Body of pancreas (tissue), 4 donors: ENCODE data around the gene SOX13.

ENCODE experiments used
- POLR2A ChIP-seq, 3 donors: fragments of 450-650 bp; IDR thresholded peaks; one replicate each; pipeline ENCODE4 v1.6.1; 2016; ENCODE audit warnings: antibody characterized with exemption in 3 of 3, mild to moderate bottlenecking in 2 of 3
- TF ChIP-seq, protein P1 (sequence below), 7 experiments: fragments of 450-650 bp in 4 of 7; fragments of 200-600 bp in 3 of 7; sonication (generic) in 3 of 7; IDR thresholded peaks; one replicate each; pipeline ENCODE4 v1.5.1; 2016 to 2019; ENCODE audit warnings: antibody characterized with exemption in 7 of 7

DNA sequence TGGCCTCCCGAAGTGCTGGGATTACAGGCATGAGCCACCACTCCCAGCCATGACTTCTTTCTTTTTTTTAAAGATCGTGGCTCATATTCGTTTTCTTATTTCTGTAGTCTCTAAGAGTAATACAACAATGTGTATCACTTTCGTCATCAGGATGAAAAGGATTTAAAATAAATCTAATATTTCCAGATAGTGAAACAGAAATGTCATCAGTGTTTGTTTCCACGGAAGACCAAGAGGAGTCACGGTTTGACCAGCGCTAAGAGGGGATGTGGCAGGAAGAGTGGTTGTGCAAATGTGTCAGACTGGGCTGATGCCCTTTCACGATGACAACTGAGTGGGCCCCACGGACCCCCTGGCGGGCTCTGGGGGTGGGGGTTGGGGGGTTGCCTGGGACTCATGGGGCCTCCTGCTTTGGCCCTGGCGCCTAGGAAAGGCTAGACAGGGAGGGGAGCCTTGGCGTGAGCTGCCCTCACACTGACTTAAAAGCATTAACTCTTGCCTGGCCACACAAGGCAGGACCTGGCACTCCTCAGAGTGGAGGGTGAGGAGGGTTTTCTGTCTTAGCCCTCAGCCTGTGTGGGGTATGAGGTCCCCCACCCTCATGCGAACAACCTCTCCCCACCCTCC, 8.4 kb downstream of the SOX13 start:
- TF ChIP-seq, protein P1, sequence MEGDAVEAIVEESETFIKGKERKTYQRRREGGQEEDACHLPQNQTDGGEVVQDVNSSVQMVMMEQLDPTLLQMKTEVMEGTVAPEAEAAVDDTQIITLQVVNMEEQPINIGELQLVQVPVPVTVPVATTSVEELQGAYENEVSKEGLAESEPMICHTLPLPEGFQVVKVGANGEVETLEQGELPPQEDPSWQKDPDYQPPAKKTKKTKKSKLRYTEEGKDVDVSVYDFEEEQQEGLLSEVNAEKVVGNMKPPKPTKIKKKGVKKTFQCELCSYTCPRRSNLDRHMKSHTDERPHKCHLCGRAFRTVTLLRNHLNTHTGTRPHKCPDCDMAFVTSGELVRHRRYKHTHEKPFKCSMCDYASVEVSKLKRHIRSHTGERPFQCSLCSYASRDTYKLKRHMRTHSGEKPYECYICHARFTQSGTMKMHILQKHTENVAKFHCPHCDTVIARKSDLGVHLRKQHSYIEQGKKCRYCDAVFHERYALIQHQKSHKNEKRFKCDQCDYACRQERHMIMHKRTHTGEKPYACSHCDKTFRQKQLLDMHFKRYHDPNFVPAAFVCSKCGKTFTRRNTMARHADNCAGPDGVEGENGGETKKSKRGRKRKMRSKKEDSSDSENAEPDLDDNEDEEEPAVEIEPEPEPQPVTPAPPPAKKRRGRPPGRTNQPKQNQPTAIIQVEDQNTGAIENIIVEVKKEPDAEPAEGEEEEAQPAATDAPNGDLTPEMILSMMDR (IDR thresholded peaks at IDR 0.05): no peak
- TF ChIP-seq POLR2A (IDR thresholded peaks at IDR 0.05): no peak
